DND-41 (cell line): Measurements from ENCODE around the gene ARHGEF17.

Source experiments
- ATAC-seq: fragments of 200-7000 bp; cut with Tn5 transposase; 3 replicates; pipeline ENCODE4 v1.9.1; 2021; ENCODE audit warnings: low read depth; ENCODE audit not compliant: insufficient read depth
- DNase-seq: peaks from one replicate; pipeline ENCODE4 v3.0.0-alpha.2; 2020
- H2AFZ ChIP-seq: 2 replicates; pipeline ENCODE4 v1.6.0; 2012; ENCODE audit warnings: low read depth, low read length
- H3K27ac ChIP-seq: 2 replicates; pipeline ENCODE4 v1.5.1; 2012; ENCODE audit warnings: low read length, inconsistent platforms
- H3K27me3 ChIP-seq: fragments of 200-600 bp; sonication (generic); 2 replicates; pipeline ENCODE4 v1.6.0; 2012; ENCODE audit warnings: low read length, mild to moderate bottlenecking, inconsistent platforms; ENCODE audit not compliant: insufficient read depth, poor library complexity
- H3K36me3 ChIP-seq: 2 replicates; pipeline ENCODE4 v1.5.1; 2012; ENCODE audit warnings: low read length, inconsistent platforms; ENCODE audit not compliant: insufficient read depth
- H3K4me1 ChIP-seq: 2 replicates; pipeline ENCODE4 v1.5.1; 2012; ENCODE audit warnings: mild to moderate bottlenecking, low read length; ENCODE audit not compliant: insufficient read depth
- H3K4me2 ChIP-seq: 2 replicates; pipeline ENCODE4 v1.6.0; 2012; ENCODE audit warnings: mild to moderate bottlenecking, moderate library complexity, low read length, inconsistent platforms; ENCODE audit not compliant: insufficient read depth
- H3K4me3 ChIP-seq, 2 experiments: fragments of 200-600 bp in 1 of 2; shearing (Covaris generic) in 1 of 2; 2 replicates each; pipeline ENCODE4 v1.5.1; 2012 to 2016; ENCODE audit warnings: inconsistent platforms in 2 of 2, low read length in 2 of 2, mild to moderate bottlenecking in 2 of 2, low read depth in 1 of 2, moderate library complexity in 1 of 2
- H3K79me2 ChIP-seq: 2 replicates; pipeline ENCODE4 v1.6.0; 2012; ENCODE audit warnings: low read length, inconsistent platforms; ENCODE audit not compliant: insufficient read depth
- H3K9ac ChIP-seq: 2 replicates; pipeline ENCODE4 v1.6.0; 2012; ENCODE audit warnings: low read depth, mild to moderate bottlenecking, inconsistent platforms, low read length, moderate library complexity
- H3K9me3 ChIP-seq: 2 replicates; pipeline ENCODE4 v1.5.1; 2012; ENCODE audit warnings: low read length, moderate library complexity, mild to moderate bottlenecking, inconsistent platforms; ENCODE audit not compliant: insufficient read depth, severe bottlenecking
- H4K20me1 ChIP-seq: 2 replicates; pipeline ENCODE4 v1.6.0; 2012; ENCODE audit warnings: low read length; ENCODE audit not compliant: insufficient read depth
- CTCF ChIP-seq: IDR thresholded peaks from 2 replicates; pipeline ENCODE4 v1.5.1; 2012; ENCODE audit warnings: borderline replicate concordance, low read length, moderate library complexity, mild to moderate bottlenecking; ENCODE audit not compliant: poor library complexity, severe bottlenecking; ENCODE audit errors: extremely low read depth
- EZH2 ChIP-seq: IDR thresholded peaks from 3 replicates; pipeline ENCODE4 v1.6.1; 2012; ENCODE audit warnings: borderline replicate concordance, low read depth, mild to moderate bottlenecking, moderate library complexity, low read length, inconsistent platforms; ENCODE audit not compliant: severe bottlenecking

The ARHGEF17 gene

GRCh38 chr11:73411031-73411430 lies 103.0 kb downstream of the ARHGEF17 start:
- Histone ChIP-seq H3K9ac (no peak overlapping the region), H3K79me2 (no peaks in the 10 kb centered on the region), H2AFZ (no peak overlapping the region), H3K27me3 (no peaks in the 10 kb centered on the region), H3K4me3 (no peak overlapping the region), H3K36me3 (peaks cover 50% of the 10 kb centered on the region), H3K4me2 (no peak overlapping the region), H3K27ac (no peak overlapping the region), H4K20me1 (no peaks in the 10 kb centered on the region; the same call in 1 of the 2 replicates), H3K9me3 (no peaks in the 10 kb centered on the region), H3K4me1 (no peaks in the 10 kb centered on the region)
- DNase-seq: no peak
- ATAC-seq: no peak
- no peak for TF ChIP-seq CTCF
- TF ChIP-seq EZH2: no peak

GRCh38 chr11:73412308-73412707 lies 104.2 kb downstream of the ARHGEF17 start:
- DNase-seq (no peak), ATAC-seq (no peak)
- Histone ChIP-seq H3K27ac (no peak overlapping the region), H3K36me3 (peaks cover 45% of the 10 kb centered on the region), H3K4me1 (no peaks in the 10 kb centered on the region), H3K27me3 (no peaks in the 10 kb centered on the region), H3K4me2 (no peak overlapping the region), H3K79me2 (no peaks in the 10 kb centered on the region), H3K9ac (no peak overlapping the region), H3K9me3 (no peaks in the 10 kb centered on the region), H2AFZ (no peak overlapping the region), H4K20me1 (no peaks in the 10 kb centered on the region; the same call in 1 of the 2 replicates), H3K4me3 (no peak overlapping the region)
- TF ChIP-seq CTCF (no peak), EZH2 (no peak)

- peaks cover 43% of the 10 kb centered on the region for H3K36me3 ChIP-seq
- H4K20me1 ChIP-seq: no peaks in the 10 kb centered on the region; the same call in 1 of the 2 replicates
- H3K9me3 ChIP-seq: no peaks in the 10 kb centered on the region
- H3K9ac ChIP-seq: no peak overlapping the region
- DNase-seq: no peak
- no peak for TF ChIP-seq EZH2
- TF ChIP-seq CTCF: no peak
- no peak overlapping the region for H3K27ac ChIP-seq
- no peaks in the 10 kb centered on the region for H3K27me3 ChIP-seq
- no peaks in the 10 kb centered on the region for H3K4me1 ChIP-seq
- H3K4me2 ChIP-seq: no peak overlapping the region
- H2AFZ ChIP-seq: no peak overlapping the region
- H3K4me3 ChIP-seq: no peak overlapping the region
- no peaks in the 10 kb centered on the region for H3K79me2 ChIP-seq
- no peak for ATAC-seq
These were observed 105.2 kb downstream of the ARHGEF17 start for GRCh38 chr11:73413256-73413655.
